RWPE2 (cell line): ENCODE data around the gene CARHSP1.

Experiments used
- ATAC-seq: fragments of 200-7000 bp; cut with Tn5 transposase; 3 replicates; pipeline ENCODE4 v1.9.1; 2021; ENCODE audit warnings: low read depth
- DNase-seq: peaks from one replicate; pipeline ENCODE4 v3.0.0-alpha.2; 2020; ENCODE audit warnings: low spot score
- H3K27ac ChIP-seq: fragments of 450-650 bp; 2 replicates; pipeline ENCODE4 v1.5.1; 2017; ENCODE audit warnings: mild to moderate bottlenecking; ENCODE audit not compliant: poor library complexity, severe bottlenecking
- H3K27me3 ChIP-seq: fragments of 250-450 bp; sonication (Bioruptor Pico); 2 replicates; pipeline ENCODE4 v1.5.1; 2021; ENCODE audit warnings: mild to moderate bottlenecking, moderate library complexity; ENCODE audit not compliant: insufficient read depth, poor library complexity, severe bottlenecking
- H3K36me3 ChIP-seq: fragments of 250-450 bp; sonication (Bioruptor Pico); 2 replicates; pipeline ENCODE4 v1.5.1; 2020; ENCODE audit warnings: low read depth, mild to moderate bottlenecking, moderate library complexity
- H3K4me1 ChIP-seq: fragments of 250-450 bp; sonication (Bioruptor Pico); 2 replicates; pipeline ENCODE4 v1.5.1; 2021; ENCODE audit warnings: mild to moderate bottlenecking, moderate library complexity; ENCODE audit not compliant: insufficient read depth, poor library complexity, severe bottlenecking
- H3K4me3 ChIP-seq: fragments of 250-450 bp; sonication (Bioruptor Pico); 2 replicates; pipeline ENCODE4 v1.5.1; 2021; ENCODE audit warnings: mild to moderate bottlenecking, moderate library complexity; ENCODE audit not compliant: severe bottlenecking
- H3K9me3 ChIP-seq: fragments of 250-450 bp; sonication (Bioruptor Pico); 2 replicates; pipeline ENCODE4 v1.5.1; 2021; ENCODE audit warnings: mild to moderate bottlenecking, moderate library complexity; ENCODE audit not compliant: severe bottlenecking
- TF ChIP-seq, protein P1 (sequence below): fragments of 450-650 bp; IDR thresholded peaks from one replicate; pipeline ENCODE4 v1.5.1; 2017; ENCODE audit warnings: mild to moderate bottlenecking, moderate library complexity; ENCODE audit not compliant: poor library complexity, severe bottlenecking

The CARHSP1 gene

GRCh38 chr16:8885674-8886592 lies 17.1 kb upstream of the CARHSP1 start:
- ATAC-seq (peak; percentile 44), DNase-seq (no peak)
- peaks cover 9% of the 10 kb centered on the region for H3K36me3 ChIP-seq
- TF ChIP-seq, protein P1, sequence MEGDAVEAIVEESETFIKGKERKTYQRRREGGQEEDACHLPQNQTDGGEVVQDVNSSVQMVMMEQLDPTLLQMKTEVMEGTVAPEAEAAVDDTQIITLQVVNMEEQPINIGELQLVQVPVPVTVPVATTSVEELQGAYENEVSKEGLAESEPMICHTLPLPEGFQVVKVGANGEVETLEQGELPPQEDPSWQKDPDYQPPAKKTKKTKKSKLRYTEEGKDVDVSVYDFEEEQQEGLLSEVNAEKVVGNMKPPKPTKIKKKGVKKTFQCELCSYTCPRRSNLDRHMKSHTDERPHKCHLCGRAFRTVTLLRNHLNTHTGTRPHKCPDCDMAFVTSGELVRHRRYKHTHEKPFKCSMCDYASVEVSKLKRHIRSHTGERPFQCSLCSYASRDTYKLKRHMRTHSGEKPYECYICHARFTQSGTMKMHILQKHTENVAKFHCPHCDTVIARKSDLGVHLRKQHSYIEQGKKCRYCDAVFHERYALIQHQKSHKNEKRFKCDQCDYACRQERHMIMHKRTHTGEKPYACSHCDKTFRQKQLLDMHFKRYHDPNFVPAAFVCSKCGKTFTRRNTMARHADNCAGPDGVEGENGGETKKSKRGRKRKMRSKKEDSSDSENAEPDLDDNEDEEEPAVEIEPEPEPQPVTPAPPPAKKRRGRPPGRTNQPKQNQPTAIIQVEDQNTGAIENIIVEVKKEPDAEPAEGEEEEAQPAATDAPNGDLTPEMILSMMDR: peak; percentile 16
- no peaks in the 10 kb centered on the region for H3K27me3 ChIP-seq
- peaks cover 20% of the 10 kb centered on the region for H3K4me1 ChIP-seq
- no peaks in the 10 kb centered on the region for H3K9me3 ChIP-seq
- peak overlapping the region; percentile 48 for H3K27ac ChIP-seq
- H3K4me3 ChIP-seq: no peak overlapping the region

DNA sequence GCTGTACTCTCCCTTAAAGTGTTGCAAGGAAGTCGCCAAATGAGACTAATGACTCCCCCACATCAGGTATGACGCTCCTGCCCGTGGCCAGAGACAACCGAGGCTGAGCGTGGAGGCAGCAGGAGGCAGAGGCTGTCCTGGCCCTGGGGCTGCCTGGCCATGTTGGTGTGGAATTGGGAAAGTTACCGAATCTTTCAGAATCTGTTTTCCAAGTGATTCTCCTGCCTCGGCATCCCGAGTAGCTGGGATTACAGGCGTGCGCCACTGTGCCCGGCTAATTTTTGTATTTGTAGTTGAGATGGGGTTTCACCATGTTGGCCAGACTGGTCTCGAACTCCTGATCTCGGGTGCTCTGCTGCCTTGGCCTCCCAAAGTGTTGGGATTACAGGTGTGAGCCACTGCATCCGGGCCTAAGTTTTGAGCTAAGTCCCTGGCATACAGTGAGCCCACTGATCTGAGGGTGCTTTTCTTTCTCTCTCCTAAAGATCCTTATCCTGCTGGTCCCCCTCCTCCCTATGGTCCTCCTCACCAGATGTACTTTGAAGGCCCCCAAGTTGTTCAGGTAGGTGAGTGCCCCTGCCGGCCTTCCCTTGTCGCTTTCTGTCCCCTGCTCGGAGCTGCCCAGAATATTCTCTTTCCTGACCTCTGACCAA lies 14.0 kb upstream of the CARHSP1 start:
- Histone ChIP-seq H3K4me1 (peaks cover 33% of the 10 kb centered on the region), H3K27ac (no peak overlapping the region), H3K36me3 (no peaks in the 10 kb centered on the region), H3K9me3 (no peaks in the 10 kb centered on the region), H3K4me3 (no peak overlapping the region), H3K27me3 (no peaks in the 10 kb centered on the region)
- DNase-seq: no peak
- TF ChIP-seq, protein P1: no peak
- ATAC-seq: no peak

- Histone ChIP-seq H3K36me3 (no peaks in the 10 kb centered on the region), H3K9me3 (no peaks in the 10 kb centered on the region), H3K4me1 (peaks cover 33% of the 10 kb centered on the region), H3K27me3 (no peaks in the 10 kb centered on the region), H3K27ac (no peak within 1 kb of the TSS), H3K4me3 (no peak within 1 kb of the TSS)
- DNase-seq (no peak), ATAC-seq (no peak)
- TF ChIP-seq, protein P1: no peak
Measured at GRCh38 chr16:8882041-8882617, 13.3 kb upstream of the CARHSP1 start, which contains the start of gene LITAFD. LITAFD (plus strand) TSS chr16:8882351; CDS start chr16:8884356, 2,005 bp downstream.

DNA sequence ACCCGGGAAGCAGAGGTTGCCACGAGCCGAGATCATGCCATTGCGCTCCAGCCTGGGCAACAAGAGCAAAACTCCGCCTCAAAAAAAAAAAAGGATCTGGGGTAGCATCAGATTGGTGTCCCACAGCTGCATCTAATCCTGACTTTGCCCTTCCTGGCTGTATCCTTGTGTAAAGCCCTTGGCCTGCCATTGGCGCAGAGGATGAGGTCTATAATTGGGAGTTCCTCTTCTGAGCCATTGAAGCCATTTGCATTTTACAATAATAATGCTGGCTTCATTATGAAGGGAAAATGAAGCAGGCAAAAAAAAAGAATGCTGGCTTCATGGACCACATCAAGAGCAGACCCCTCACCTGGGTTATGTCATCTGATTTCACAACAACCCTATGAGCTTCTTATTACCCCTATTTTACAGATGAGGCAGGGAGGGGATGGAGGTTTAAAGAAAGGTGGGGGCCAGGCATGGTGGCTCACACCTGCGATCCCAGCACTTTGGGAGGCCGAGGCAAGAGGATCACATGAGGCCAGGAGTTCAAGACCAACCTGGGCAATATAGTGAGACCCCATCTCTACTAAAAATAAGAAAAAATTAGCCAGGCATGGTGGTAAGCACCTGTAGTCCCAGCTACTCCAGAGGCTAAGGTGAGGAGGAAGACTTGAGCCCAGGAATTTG lies 12.2 kb upstream of the CARHSP1 start:
- Histone ChIP-seq H3K4me1 (peaks cover 25% of the 10 kb centered on the region), H3K27ac (no peak overlapping the region), H3K9me3 (no peaks in the 10 kb centered on the region), H3K36me3 (no peaks in the 10 kb centered on the region), H3K27me3 (no peaks in the 10 kb centered on the region), H3K4me3 (no peak overlapping the region)
- no peak for ATAC-seq
- TF ChIP-seq, protein P1: no peak
- no peak for DNase-seq
